ENCODE data around the gene TMEM176B. TPM values are rescaled to one million over a fixed set of nuclear protein-coding genes. Genes with fewer than 3 reads are reported as not detected.

Gene TMEM176B
- total RNA-seq, 2 experiments from 2014 or later, result 0.09 TPM; not detected in 1

GRCh38 chr7:150835702-150836280, 35.6 kb upstream of the TMEM176B start:
- Histone ChIP-seq H3K79me2 (ENCODE audit: insufficient read depth, low read depth, low read length) (no peaks in the 10 kb centered on the region), H4K20me1 (ENCODE audit: insufficient read depth, low read length) (no peaks in the 10 kb centered on the region), H3K36me3 (ENCODE audit: insufficient read depth, low read length) (no peaks in the 10 kb centered on the region), H3K4me1 (ENCODE audit: insufficient read depth, low read length, poor library complexity, severe bottlenecking) (no peaks in the 10 kb centered on the region), H3K27ac (ENCODE audit: low read depth, low read length, poor library complexity, severe bottlenecking) (no peak overlapping the region), H3K4me2 (ENCODE audit: low read length) (no peak overlapping the region), H2AFZ (ENCODE audit: low read length) (no peak overlapping the region), H3K9me2 (ENCODE audit: insufficient read depth, low read length) (no peaks in the 10 kb centered on the region), H3K9me3 (ENCODE audit: low read length) (no peaks in the 10 kb centered on the region), H3K4me3 (ENCODE audit: low read depth, low read length, poor library complexity, severe bottlenecking) (no peak overlapping the region)
- CTCF ChIA-PET (ENCODE audit: unreplicated experiment), result no interaction called here
- POLR2A ChIA-PET, result interaction anchor here (0.6 kb wide), 1 partner anchor 309 kb away, joined by 3 read pairs; no protein-coding TSS in a partner anchor
- DNase-seq (ENCODE audit: low spot score), result no peak
- TF ChIP-seq CTCF (conservative IDR thresholded peaks at IDR 0.05; ENCODE audit: low read length), result no peak
- no peak for TF ChIP-seq EZH2phosphoT487 (IDR thresholded peaks at IDR 0.05; ENCODE audit: borderline replicate concordance, low read depth, low read length)
- intact Hi-C loops (cut with micrococcal nuclease; ENCODE audit: unreplicated experiment), result no loop called here
- no TSS peak for BruUV-seq (replicated peaks)

GRCh38 chr7:150835019-150835418, 34.9 kb upstream of the TMEM176B start:
- H4K20me1 ChIP-seq (ENCODE audit: insufficient read depth, low read length), result no peaks in the 10 kb centered on the region
- H3K36me3 ChIP-seq (ENCODE audit: insufficient read depth, low read length), result no peaks in the 10 kb centered on the region
- CTCF ChIA-PET (ENCODE audit: unreplicated experiment), result no interaction called here
- BruUV-seq (replicated peaks), result no TSS peak
- TF ChIP-seq EZH2phosphoT487 (IDR thresholded peaks at IDR 0.05; ENCODE audit: borderline replicate concordance, low read depth, low read length) (no peak), CTCF (conservative IDR thresholded peaks at IDR 0.05; ENCODE audit: low read length) (no peak)
- no peak overlapping the region for H3K4me2 ChIP-seq (ENCODE audit: low read length)
- no peaks in the 10 kb centered on the region for H3K9me3 ChIP-seq (ENCODE audit: low read length)
- intact Hi-C loops (cut with micrococcal nuclease; ENCODE audit: unreplicated experiment), result no loop called here
- no peaks in the 10 kb centered on the region for H3K4me1 ChIP-seq (ENCODE audit: insufficient read depth, low read length, poor library complexity, severe bottlenecking)
- H3K27ac ChIP-seq (ENCODE audit: low read depth, low read length, poor library complexity, severe bottlenecking), result no peak overlapping the region
- no peak overlapping the region for H2AFZ ChIP-seq (ENCODE audit: low read length)
- H3K79me2 ChIP-seq (ENCODE audit: insufficient read depth, low read depth, low read length), result no peaks in the 10 kb centered on the region
- DNase-seq (ENCODE audit: low spot score), result no peak
- H3K4me3 ChIP-seq (ENCODE audit: low read depth, low read length, poor library complexity, severe bottlenecking), result no peak overlapping the region
- POLR2A ChIA-PET, result interaction anchor here (0.6 to 0.7 kb wide), 2 partner anchors 308 to 1663 kb away, joined by 3 read pairs; no protein-coding TSS in a partner anchor
- no peaks in the 10 kb centered on the region for H3K9me2 ChIP-seq (ENCODE audit: insufficient read depth, low read length)

- Histone ChIP-seq H3K4me3 (ENCODE audit: low read depth, low read length, poor library complexity, severe bottlenecking) (no peak overlapping the region), H3K4me1 (ENCODE audit: insufficient read depth, low read length, poor library complexity, severe bottlenecking) (no peaks in the 10 kb centered on the region), H3K27ac (ENCODE audit: low read depth, low read length, poor library complexity, severe bottlenecking) (no peak overlapping the region), H3K9me2 (ENCODE audit: insufficient read depth, low read length) (no peaks in the 10 kb centered on the region), H2AFZ (ENCODE audit: low read length) (no peak overlapping the region), H4K20me1 (ENCODE audit: insufficient read depth, low read length) (no peaks in the 10 kb centered on the region), H3K9me3 (ENCODE audit: low read length) (no peaks in the 10 kb centered on the region), H3K36me3 (ENCODE audit: insufficient read depth, low read length) (no peaks in the 10 kb centered on the region), H3K79me2 (ENCODE audit: insufficient read depth, low read depth, low read length) (no peaks in the 10 kb centered on the region), H3K4me2 (ENCODE audit: low read length) (no peak overlapping the region)
- intact Hi-C loops (cut with micrococcal nuclease; ENCODE audit: unreplicated experiment), result no loop called here
- POLR2A ChIA-PET, result interaction anchor here (0.7 kb wide), 1 partner anchor 594 kb away, joined by 4 read pairs; no protein-coding TSS in a partner anchor
- CTCF ChIA-PET (ENCODE audit: unreplicated experiment), result no interaction called here
- no TSS peak for BruUV-seq (replicated peaks)
- no peak for DNase-seq (ENCODE audit: low spot score)
- TF ChIP-seq CTCF (conservative IDR thresholded peaks at IDR 0.05; ENCODE audit: low read length) (no peak), EZH2phosphoT487 (IDR thresholded peaks at IDR 0.05; ENCODE audit: borderline replicate concordance, low read depth, low read length) (no peak)
Measured at GRCh38 chr7:150831851-150832250, 31.7 kb upstream of the TMEM176B start.

All from OCI-LY7 (cell line).